HuH-7 (cell line): ENCODE results near the gene GALNT6.

Source experiments
- DNase-seq: peaks from one replicate; pipeline ENCODE4 v3.0.0; 2011; ENCODE audit warnings: low spot score

The GALNT6 gene

DNA sequence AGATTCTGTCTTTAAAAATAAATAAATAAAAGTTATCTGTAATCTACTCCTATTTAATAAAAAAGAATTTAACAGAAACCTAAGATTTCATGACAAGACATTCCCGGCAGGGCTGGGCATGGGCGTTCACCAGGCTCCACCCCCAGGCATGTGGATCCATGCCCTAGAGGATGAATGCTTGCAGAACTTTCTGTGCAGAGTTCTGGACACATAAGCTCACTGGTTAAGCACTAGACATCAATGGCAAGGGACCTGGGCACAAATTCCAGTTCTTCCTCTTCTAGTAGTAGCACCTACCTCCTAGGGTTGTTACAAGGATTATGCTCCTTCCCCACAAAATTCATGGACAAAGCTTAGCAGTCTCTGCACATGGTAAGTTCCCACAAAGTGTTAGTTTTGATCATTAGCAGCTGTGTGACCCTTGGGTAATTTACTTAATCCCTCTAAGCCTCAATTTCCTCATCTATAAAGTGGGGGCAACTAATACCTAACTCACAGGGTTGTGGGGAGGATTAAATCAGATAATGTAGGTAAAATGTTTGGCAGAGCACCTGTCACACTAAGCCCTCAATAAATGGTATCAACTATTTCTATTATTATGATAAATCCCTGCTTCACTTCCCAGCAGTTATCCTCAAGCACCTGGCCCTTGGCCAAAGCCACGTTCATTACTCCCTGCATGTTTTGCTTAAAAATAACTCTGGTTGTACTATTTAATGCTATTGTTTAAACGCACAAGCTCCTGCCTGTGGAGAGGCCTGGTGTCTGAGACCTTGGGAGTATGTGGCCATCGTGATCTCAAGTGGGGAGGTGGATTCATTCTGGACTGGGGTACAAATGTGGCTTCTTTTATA is 9.8 kb downstream of the GALNT6 start:
- DNase-seq: no peak

DNA sequence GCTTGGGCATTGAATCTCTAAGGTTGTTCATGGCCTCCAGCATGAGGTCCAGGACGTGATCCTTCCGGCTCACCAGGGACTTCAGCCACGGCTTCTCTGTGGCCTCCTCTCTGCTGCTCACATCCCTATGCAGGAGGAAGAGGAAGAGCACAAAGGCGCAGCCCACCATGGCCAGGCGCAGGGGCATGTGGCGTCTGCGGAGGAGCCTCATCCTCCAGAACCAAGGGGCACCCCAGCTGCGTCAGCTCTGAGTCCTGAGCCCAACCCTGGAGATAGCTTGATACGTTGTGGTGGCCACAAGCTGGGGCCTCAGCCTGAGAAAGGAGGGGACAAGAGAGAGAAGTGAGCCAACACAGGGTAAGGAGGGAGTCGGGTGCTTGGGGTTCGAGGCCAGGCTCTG is 11.6 kb downstream of the GALNT6 start:
- no peak for DNase-seq

DNA sequence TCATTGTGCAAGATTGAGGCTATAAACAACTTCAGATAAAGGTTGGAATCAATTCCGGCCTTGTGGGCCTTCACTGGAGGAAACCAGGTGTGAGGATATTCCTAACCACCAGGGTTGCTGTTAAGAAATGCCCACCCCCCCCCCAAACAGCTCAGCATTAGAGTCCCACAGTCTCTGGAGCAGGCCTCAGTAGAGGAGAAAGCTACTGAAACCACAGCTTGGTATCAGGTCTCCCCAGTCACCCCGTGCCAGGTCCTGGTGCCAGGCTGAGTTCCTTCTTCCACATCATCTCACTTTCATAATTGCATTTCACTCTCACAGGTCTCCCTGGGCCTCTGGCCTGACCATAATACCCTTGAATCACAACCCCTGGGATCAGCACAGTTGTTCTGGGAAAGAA is 12.5 kb downstream of the GALNT6 start:
- no peak for DNase-seq

DNA sequence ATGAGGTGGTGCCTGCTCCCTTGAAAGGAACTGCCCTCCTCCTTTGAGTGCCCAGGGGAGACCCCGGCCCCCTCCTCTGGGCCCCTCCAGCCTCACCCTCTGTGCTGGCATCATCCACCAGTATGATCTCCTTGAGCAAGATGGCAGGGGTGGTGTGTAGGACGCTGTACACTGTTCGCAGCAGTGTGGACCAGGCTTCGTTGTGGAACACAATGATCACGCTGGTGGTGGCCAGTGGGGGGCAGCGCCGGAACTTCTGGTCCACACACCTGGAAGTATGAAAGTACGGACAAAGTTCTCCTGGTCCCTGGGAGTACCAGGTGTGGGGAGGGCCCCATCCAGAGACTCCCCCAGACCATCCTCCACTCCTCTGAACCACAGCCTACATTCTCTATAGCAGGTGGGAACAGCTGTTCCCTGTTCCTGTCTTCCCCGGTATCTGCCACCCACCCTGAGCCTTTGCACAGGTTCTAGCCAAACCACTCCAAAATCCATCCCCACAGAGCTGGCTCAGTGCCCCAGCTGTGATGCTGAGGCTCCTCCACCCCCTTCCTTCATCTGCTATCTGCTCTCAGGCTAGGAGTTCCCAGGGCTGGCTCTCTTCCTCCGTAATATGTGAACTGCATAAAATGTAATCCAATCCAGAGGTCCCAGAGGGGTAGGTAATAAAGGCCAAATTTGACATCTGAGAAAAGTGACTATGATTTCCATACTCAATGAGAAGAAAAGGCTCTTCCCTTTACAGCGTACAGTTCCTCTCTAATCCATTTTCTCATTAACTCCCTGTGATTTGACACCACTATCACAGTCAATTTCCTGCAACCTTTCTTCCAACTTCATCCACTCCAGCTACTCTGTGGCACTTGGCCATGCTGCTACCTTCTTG is 13.9 kb downstream of the GALNT6 start:
- no peak for DNase-seq

DNA sequence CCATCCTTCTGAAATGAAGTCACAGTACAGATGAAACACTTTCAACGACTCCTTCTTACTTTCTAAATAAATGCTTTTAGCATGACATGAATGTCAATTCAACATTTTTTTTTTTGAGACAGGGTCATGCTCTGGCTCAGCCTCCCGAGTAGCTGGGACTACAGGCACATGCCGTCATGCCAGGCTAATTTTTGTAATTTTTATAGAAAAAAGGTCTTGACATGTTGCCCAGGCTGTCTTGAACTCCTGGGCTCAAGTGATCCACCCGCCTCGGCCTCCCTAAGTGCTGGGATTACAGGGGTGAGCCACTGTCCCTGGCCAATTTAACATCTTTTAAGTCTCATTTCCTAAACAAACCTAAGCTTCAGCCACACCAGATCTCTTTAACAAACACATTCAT is 16.4 kb downstream of the GALNT6 start:
- DNase-seq: no peak

DNA sequence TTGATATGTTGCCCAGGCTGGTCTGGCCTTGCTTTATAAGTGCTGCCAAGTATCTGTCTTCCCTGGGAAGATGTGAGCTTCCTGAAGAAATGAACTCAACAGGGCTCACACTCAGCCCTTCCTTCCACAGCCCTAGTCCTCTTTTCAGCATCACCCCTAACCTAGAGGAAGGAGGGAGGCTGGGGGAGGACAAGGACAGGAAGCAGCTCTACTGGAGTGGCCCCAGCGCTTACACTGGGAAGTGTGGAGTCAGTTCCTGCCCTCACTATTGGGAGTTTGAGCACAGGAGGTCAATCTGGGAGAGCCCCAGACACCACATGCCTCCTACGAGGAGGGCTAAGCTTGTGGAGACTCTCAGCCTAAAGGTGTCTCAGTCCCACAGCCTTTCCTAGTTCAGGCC is 16.8 kb downstream of the GALNT6 start:
- no peak for DNase-seq

DNA sequence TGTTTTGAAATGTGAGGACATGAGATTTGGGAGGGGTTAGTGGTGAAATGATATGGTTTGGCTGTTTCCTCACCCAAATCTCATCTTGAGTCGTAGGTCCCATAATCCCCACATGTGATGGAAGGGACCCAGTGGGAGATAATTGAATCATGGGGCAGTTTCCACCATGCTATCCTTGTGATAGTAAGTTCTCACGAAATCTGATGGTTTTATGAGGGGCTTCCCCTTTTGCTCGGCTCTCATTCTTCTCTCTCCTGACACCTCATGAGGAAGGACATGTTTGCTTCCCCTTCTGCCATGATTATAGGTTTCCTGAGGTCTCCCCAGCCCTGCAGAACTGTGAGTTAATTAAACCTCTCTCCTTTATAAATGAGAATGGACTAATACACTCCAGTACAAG is 18.0 kb downstream of the GALNT6 start:
- DNase-seq: no peak

DNA sequence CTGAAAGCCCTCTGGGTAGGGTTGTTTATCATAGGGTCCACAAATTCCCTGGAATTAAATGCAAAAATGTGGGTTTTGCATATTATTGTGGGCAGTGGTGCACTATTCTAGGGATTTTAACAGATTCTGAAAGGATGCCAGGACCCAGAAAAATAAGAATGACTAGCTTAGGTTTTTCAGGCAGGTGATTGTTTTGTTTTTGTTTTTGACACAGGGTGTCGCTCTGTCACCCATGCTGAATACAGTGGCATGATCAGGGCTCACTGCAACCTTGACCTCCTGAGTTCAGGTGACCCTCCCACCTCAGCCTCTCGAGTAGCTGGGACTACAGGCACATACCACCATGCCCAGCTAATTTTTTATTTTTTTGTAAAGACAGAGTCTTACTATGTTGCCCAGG is 19.2 kb downstream of the GALNT6 start:
- DNase-seq: no peak

DNA sequence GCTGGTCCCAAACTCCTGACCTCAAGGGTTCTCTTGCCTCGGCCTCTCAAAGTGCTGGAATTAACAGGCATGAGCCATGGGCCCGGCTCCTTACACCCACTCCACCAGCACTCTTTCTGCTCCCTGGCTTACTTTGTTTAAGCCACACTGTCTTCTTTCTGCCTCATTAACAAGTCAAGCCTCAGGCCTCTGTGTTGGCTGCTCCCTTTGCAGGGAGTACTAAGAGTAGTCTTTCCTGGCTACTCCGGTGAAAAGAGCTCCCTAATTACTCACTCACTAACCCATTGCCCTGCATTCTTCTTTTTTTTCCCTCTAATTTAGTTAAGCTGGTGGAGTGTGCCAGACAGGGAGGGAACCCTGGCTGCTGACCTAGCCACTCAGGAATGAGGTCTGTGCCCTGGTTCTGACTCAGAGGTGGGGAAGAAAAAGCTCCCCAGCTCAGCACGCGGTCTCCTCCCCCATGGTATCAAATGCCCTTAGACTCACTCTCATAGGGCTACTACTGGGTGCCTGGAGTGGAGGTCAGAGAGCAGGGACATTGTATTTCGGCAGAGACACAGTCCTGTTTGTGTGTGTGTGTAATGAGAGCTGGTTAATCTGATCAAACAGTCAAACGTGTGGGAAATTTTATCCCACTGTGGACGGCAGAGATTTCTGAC is 19.8 kb downstream of the GALNT6 start:
- DNase-seq: no peak

DNA sequence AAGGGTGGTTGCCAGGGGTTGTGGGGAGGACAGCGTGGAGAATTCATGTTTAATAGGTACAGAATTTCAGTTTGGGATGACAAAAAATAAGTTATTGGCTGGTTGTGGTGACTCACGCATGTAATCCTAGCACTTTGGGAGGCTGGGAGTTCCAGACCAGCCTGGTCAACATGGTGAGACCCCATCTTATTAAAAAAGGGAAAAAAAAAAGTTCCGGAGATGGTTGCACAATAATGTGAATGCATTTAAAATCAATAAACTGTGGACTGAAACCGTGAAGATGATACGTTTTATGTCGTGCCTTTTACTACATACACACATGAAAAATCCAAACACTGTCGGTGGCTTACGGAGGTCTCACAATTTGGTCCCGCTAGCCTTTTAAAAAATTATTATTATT is 20.5 kb downstream of the GALNT6 start:
- no peak for DNase-seq

DNA sequence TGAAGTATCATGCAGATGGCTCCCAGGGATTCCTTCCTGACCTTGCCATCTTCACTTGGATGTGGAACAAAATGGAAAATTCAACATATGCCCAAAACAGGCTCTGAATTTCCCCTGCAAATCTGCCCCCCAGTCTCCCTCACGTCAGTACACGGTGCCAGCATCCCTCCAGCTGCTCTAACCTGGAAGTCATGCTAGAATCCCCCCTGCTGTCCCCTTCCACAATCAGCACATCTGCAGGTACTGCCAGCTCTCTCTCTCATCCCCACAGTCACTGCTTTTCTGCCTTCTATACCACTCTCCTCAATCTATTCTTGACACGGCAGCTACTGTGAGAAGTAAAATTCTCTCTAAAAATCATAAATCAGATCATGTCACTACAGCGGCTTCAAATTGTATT is 21.6 kb downstream of the GALNT6 start:
- DNase-seq: no peak

DNA sequence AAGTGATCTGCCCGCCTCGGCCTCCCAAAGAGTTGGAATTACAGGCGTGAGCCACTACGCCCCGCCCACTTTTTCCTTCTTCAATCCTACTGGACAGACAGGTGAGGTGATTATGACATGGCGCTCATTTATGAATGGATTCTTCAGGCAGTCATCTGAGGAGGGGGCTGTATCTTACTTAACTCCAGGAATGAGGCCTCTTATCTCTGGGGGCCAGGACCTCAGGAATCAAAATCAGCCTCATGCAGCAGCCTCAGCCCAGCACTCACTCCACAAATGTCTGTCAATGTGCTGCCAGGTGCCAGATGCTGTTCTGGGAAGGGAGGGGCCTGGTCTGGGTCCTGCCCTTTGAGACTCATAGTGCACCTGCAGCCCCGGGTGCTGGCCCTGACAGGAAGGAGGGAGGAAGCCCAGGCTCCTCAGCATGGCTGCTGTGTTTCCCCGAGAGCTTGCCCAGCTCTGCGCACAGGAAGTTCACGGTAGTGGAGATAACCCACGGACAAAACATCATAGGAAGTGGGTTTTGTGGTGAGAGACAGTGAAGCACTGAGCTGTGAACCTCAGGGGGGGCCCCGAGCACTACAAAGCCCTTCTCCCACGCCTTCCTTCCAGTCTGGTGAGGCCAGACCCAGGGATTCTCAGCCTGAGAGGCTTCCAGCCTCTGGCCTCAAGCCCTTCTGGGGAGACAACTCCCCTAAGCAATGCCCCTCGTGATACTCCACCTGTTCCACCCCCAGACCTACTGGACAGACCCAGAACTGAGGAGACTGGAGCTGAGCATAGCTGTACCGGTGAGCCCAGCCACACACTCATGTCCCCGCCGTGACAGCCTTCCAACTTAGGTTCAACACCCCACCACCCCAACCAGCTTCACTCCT is 22.3 kb downstream of the GALNT6 start:
- no peak for DNase-seq

DNA sequence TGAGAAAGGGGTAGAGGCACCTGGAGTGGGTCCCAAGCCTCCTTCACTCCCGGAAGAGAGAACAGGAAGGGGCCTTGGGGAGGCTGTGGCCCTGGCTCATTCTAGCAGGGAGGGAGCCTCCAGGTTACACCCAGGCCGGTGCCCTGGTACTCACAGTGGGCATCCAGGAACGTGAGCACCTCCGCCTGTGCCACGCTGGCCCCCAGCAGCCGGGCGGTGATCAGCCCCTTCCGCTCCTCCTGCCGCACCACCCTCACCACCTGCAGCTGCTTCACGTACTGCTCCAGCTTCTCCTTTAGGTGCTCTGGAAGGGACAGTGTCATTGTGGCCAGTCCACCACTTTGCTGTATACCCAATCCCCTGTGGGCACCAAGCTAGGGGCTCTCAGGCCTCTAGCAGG is 25.9 kb downstream of the GALNT6 start:
- DNase-seq: no peak

DNA sequence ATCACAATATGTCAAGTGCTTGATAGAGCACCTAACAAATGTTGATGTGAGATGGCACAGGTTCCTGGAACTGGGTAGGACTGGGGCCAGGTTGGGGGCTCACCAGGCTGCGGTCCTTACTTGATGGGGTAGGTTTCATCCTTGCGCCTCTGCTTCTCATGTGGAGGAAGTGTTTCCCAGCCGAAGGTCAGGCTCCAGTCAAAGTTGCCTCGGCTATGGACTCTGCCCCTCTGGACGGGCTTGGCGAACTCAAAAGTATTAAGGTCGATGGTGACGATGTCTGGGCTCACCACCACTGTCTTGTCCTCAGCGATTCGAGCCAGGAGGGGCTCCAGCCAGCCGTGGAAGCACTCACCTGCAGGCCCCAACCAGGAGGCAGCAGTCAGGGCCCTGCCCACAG is 27.2 kb downstream of the GALNT6 start:
- DNase-seq: no peak

DNA sequence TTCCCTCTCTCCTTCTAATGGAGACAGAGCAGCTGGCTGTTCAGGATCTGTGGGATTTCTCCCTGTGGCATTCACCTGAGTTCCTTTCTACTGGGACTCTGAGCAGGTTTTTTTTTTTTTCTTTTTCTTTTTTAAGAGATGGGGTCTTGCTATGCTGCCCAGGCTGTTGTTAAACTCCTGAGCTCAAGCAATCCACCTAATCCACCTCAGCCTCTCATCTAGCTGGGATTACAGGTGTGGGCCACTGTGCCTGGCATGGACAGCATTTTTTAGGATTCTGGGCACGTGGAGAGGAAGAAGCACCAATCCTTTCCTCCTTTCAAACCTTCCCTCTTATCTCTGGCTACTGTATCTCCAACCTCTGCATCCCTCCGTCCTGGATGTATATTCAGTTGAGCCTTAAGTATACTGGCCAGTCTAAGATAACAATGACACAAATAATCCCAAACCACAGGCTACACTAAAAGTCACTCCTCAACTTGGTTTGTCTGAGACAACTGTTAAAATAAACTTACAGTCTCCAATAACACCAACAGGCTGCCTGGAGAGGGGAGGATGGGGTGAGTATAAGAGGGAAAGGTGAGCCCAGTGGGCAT is 28.4 kb downstream of the GALNT6 start:
- no peak for DNase-seq

DNA sequence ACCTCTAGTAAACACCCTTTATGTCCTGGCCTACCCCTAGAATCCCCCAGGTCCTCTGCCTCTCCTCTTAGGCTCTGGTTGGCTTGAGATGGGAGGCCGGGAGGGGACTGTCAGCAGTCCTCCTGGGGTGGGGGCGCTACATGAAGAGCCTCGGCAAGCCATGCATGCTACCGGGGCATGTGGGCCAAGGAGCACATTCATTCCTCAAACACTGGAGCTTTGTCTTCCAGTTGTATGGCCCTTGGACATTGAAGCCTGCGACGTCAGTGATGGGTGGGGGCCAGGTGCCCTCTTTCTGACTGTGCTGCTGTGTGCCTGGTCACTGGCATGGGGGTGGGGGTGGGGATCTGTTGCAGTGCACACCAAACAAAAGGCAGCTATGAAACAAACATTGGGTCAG is 28.9 kb downstream of the GALNT6 start:
- no peak for DNase-seq

DNA sequence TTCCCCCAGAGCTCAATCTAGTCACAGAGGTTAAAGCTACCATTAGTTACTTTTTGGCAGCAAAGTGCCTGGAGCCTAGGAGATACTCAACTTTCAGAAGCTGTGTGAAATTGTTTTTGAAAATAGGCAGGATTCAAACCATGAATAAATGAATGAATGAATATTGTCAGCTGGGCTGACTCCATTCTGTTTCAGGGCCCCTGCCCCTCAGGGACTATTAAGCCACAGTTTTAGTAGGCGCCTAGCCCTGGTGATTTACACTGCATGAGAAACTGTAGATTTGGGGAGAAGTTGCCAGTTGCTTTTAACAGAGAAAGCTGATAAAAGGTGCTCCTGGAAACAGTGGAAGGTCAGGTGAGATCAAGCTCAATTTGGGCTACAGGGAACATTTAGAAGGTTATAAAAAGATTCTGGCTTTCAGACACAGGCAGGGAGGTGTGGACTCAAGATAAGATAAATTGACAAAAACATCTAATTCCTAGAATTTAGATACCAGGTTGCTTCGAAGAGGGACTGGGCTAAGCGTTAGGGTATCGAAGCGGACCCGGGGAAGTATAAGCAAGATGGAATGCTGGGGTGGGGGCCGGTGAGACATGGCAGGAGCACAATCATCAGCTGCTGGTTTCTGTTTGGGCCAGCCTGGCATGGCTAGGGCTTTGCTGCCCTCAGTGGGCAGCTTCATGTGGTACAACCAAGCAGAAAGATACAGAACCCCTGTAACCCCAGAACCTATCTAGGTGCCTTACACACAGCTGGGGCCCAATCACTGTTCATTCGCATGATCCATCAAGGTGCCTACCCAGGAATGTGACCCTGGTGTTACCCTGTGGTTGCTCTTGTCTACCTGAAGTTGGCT is 29.8 kb downstream of the GALNT6 start:
- no peak for DNase-seq

DNA sequence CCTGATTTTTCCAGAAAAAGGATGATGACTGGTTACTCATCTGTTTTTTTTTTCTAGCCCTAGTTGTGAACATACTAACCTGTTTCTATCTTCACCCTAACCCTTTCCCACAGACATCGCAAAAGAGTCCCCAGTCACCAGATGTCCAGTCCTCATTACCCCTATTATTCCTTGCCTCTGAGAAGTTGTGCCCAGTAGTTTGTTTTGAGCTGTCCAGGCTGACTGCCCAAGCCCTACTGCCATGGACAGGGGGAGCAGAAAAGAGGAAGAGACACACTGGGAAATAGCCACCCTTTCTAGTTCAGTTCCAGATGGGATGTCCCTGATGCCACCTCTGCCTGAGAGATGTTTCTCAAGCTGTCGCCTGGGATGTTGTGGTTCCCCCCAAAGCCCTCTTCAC is 30.9 kb downstream of the GALNT6 start:
- DNase-seq: no peak

DNA sequence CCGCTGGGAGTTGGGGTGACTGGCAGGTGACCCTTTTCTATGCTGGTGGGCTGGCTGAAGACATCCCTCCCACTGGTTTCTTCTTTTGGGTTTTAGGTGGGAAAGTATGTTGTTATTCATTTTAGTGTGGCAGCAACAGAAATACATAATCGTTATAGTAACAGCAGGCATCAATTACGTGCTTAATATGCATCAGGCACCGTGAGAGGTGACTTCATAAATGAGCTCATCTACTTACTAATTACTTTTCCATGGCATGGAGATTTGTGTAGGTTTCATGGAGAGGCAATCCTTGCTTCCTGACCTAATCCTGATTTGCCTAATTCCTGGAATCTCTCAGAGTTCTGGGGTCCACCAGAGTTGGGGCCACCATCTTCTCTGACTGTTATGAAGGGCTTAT is 31.4 kb downstream of the GALNT6 start:
- no peak for DNase-seq

DNA sequence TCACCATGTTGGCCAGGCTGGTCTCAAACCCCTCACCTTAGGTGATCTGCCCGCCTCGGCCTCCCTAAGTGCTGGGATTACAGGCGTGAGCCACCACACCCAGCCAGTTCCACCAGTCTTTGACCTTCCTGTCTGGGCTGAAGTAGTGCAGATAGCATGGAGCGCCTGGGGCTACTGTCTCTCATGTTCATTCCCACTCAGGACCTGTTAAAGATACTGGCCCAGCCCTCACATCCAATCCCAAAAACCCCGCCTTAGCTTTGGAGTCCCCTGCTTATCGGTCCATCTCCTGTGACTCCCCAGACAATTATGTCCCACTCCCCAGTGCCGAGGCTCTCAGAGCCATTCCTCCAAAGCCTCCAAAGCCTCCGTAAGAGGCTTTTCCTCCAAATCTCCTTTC is 32.7 kb downstream of the GALNT6 start:
- DNase-seq: no peak
